22Rv1 (cell line): Measurements from ENCODE around the gene KRTAP16-1.

Source experiments
- H3K27ac ChIP-seq: fragments of 450-650 bp; 2 replicates; pipeline ENCODE4 v1.5.1; 2017
- ZFX ChIP-seq: fragments of 450-650 bp; IDR thresholded peaks from 2 replicates; pipeline ENCODE4 v1.6.1; 2017; ENCODE audit warnings: antibody characterized with exemption, borderline replicate concordance
- TF ChIP-seq, protein P1 (sequence below): fragments of 450-650 bp; IDR thresholded peaks from 2 replicates; pipeline ENCODE4 v1.5.1; 2017; ENCODE audit warnings: mild to moderate bottlenecking

KRTAP16-1 gene

DNA sequence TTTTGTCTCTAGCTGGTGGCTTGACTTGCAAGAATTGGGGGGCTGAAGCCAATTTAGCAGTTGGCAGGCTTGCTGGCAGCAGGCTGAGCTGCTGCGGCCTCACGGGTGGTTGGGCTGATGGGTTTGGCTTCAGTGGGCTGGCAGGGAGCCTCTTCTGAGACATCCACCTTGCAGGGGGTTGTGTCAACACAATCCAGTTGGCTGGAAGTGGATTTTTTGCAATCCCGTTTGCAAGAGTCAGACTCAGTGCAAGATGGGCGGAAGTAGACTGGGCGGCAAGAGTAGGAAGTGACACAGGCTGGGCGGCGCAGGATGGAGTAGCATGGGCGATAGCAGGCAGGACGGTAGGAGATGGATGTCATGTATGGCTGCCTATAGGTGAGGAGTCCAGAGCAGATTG, 1.5 kb downstream of the KRTAP16-1 start:
- no peak overlapping the region for H3K27ac ChIP-seq
- TF ChIP-seq ZFX, result no peak
- TF ChIP-seq, protein P1, sequence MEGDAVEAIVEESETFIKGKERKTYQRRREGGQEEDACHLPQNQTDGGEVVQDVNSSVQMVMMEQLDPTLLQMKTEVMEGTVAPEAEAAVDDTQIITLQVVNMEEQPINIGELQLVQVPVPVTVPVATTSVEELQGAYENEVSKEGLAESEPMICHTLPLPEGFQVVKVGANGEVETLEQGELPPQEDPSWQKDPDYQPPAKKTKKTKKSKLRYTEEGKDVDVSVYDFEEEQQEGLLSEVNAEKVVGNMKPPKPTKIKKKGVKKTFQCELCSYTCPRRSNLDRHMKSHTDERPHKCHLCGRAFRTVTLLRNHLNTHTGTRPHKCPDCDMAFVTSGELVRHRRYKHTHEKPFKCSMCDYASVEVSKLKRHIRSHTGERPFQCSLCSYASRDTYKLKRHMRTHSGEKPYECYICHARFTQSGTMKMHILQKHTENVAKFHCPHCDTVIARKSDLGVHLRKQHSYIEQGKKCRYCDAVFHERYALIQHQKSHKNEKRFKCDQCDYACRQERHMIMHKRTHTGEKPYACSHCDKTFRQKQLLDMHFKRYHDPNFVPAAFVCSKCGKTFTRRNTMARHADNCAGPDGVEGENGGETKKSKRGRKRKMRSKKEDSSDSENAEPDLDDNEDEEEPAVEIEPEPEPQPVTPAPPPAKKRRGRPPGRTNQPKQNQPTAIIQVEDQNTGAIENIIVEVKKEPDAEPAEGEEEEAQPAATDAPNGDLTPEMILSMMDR, result no peak

DNA sequence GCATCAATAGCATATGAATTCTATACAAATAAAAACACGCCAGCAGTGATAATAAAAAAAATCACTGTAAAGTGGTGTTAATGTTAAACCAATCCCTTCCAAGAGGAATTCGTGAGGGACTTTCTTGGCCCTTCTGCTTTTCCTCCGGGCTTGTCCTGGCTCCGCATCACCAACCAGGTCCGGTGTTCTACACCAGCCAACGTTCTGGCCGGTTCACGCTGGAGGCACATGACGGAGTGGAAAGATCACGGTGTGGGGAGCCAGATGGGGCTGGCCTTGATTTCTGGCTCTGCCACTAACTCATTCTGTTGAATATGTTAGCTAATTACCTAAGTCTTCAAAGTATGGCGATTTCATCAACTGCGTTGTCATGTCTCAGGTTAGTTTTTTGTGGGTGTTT, 5.0 kb downstream of the KRTAP16-1 start:
- no peak overlapping the region for H3K27ac ChIP-seq
- TF ChIP-seq, protein P1, result no peak
- TF ChIP-seq ZFX, result no peak

DNA sequence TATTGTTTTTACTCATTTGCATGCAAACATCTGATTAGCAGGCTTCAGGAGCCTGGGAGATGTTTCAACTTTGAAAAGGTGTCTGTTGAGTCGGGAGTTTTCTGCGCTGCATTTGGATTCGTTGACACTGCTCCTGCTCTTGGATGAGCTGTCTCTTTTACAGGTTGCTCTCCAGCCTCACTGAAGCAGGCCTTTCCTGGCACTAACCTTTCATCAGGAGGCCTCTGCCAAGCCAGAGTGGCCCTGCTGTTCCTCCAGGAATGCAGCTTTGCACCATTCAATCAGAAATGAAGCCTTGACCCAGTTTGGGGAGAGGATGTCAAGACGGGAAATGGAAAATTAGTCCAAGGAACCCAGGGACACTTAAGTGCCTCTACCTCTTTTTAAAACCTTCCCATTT, 6.1 kb downstream of the KRTAP16-1 start:
- H3K27ac ChIP-seq, result no peak overlapping the region
- TF ChIP-seq, protein P1, result no peak

DNA sequence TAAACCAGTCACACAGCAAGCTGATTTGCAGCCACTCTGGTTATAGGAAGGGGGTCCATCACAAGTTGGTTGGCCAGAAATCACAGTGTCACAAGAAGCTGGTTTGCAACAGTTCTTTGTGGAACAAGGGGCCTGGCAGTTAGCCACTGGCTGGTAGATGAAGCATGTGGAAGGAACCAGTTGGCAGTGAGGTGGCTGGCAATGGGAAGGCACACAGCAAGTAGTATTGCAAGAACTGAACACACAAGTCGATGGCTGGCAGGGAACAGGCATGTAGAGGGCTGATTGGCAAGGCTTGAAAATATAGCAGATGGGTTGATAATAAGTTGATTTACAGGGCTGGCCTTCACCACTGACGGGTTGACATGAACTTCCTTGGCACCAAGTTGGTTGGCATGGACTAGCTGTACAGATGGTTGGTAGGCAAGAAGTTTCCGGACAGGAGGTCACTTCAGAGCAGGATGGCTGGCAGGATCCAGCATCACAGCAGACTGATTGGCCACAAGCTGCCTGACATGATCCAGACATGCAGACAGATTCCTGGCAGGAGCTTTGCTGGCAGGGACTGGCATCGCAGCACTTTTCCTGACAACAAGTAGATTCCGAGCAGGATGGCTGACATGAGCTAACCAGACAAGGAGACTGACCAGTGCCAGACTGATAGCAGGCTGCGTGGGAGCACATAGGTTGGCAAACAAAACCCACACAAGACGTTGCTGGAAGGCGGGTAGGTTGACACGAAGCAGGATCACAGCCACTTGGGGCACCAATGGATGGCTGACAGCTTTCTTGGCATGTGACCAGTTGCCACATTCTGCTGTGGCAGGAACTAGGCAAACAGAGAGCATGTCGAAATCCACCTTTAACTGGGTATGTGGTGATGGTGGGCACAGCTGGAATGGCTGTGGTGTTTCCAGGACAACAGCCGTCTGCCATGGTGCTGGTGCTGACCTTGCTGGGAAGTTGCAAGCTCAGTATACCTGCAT, 6.9 kb downstream of the KRTAP16-1 start, which contains the start of gene KRTAP29-1:
Gene KRTAP29-1, minus strand, starts transcription at position 936 of the 986 bp plus-strand sequence. Its CDS starts 0 bp downstream, at position 936.
- TF ChIP-seq, protein P1, result no peak
- no peak for TF ChIP-seq ZFX
- no peak within 1 kb of the TSS for H3K27ac ChIP-seq

DNA sequence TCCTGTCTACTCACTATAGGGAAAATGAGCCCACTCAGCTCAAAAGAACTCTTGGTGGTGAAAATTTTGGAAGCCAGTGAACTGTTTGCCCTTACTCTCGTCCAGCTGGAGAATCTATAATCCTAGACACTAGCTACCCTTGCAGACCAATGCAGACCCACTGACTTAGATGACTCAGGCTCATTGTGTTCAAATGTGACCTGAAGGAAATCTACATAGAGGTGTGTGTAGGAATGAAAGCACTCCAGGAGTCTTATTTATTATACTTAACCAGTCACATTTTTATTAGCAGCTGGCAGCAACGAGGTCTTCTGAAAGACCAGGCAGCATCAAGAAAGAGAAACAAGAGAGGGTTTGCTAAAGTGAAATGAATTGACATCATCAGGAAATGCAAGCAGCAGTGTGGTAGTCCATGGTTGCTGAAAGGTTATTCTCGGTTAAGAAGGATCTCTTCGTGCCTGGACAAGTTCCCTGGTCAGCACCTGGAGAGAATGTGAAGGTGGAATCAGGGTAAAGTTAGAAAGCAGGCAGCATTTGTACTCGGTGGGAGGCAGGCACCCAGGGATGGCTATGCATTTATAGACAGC, 7.8 kb downstream of the KRTAP16-1 start:
- TF ChIP-seq, protein P1, result no peak
- TF ChIP-seq ZFX, result no peak
- H3K27ac ChIP-seq, result no peak overlapping the region

DNA sequence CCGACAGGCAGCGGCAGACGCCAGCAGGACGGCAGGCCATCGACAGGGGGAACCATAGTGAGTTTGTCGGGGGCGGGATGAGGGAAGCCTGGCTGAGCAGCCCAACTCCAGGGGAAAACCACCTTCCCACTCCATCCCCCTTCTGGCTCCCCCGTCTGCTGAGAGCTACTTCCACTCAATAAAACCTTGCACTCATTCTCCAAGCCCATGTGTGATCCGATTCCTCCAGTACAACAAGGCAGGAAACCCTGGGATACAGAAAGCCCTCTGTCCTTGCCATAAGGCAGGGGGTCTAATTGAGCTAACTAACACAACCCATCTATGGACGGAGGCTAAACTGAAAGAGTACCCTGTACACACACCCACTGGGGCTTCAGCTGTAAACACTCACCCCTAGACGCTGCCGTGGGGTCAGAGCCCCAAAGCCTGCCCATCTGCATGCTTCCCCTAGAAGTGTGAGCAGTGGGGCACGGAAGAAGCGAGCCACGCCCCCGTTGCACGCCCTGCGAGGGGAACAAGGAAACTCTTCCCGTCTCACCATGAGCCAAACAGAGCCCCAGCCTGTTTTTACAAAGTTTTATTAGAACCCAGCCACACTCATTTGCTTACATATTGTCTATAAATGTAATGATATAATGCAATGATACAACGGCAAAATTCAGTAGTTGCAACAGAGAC, 10.5 kb downstream of the KRTAP16-1 start:
- no peak overlapping the region for H3K27ac ChIP-seq
- no peak for TF ChIP-seq ZFX
- TF ChIP-seq, protein P1, result no peak
